H9 (cell line): Measurements from ENCODE around the gene SPINK1. TPM values are rescaled to one million over a fixed set of nuclear protein-coding genes. Genes with fewer than 3 reads are reported as not detected.
A peak's percentile ranks its signal among the peaks of the same experiment; 100 is the strongest.

Experiments used
- DNase-seq: peaks from one replicate; pipeline ENCODE4 v3.0.0-alpha.2; 2017
- H2AFZ ChIP-seq: one replicate; pipeline ENCODE4 v1.6.1; 2013; ENCODE audit warnings: mild to moderate bottlenecking, low read length, control low read depth, moderate library complexity
- H2AK5ac ChIP-seq: 2 replicates; pipeline ENCODE4 v1.6.1; 2013; ENCODE audit warnings: low read length, control low read depth, mixed read lengths; ENCODE audit not compliant: insufficient read length
- H2BK120ac ChIP-seq: one replicate; pipeline ENCODE4 v1.6.1; 2013; ENCODE audit warnings: low read depth, mild to moderate bottlenecking, low read length, control low read depth, inconsistent platforms; ENCODE audit not compliant: poor library complexity, severe bottlenecking
- H2BK12ac ChIP-seq: 2 replicates; pipeline ENCODE4 v1.6.1; 2013; ENCODE audit warnings: low read length, control low read depth, mixed read lengths, low read depth; ENCODE audit not compliant: insufficient read length
- H2BK15ac ChIP-seq: 2 replicates; pipeline ENCODE4 v1.6.1; 2013; ENCODE audit warnings: low read depth, low read length, control low read depth
- H2BK20ac ChIP-seq: one replicate; pipeline ENCODE4 v1.6.1; 2013; ENCODE audit warnings: low read depth, mild to moderate bottlenecking, low read length, control low read depth, inconsistent platforms; ENCODE audit not compliant: poor library complexity, severe bottlenecking
- H2BK5ac ChIP-seq: 2 replicates; pipeline ENCODE4 v1.6.1; 2013; ENCODE audit warnings: low read length, control low read depth, mixed read lengths; ENCODE audit not compliant: insufficient read length
- H3K14ac ChIP-seq: 2 replicates; pipeline ENCODE4 v1.6.1; 2013; ENCODE audit warnings: low read length, control low read depth; ENCODE audit not compliant: insufficient read depth
- H3K18ac ChIP-seq: 2 replicates; pipeline ENCODE4 v1.6.1; 2013; ENCODE audit warnings: low read depth, mild to moderate bottlenecking, mixed read lengths, low read length, control low read depth; ENCODE audit not compliant: insufficient read length
- H3K23ac ChIP-seq: 2 replicates; pipeline ENCODE4 v1.6.1; 2013; ENCODE audit warnings: low read length, control low read depth, mixed read lengths, low read depth; ENCODE audit not compliant: insufficient read length
- H3K23me2 ChIP-seq: 2 replicates; pipeline ENCODE4 v1.6.1; 2013; ENCODE audit warnings: low read depth, mild to moderate bottlenecking, mixed read lengths, low read length, control low read depth; ENCODE audit not compliant: insufficient read length, poor library complexity, severe bottlenecking
- H3K27ac ChIP-seq: 2 replicates; pipeline ENCODE4 v1.5.1; 2013; ENCODE audit warnings: low read length, control low read depth, mixed read lengths, low read depth; ENCODE audit not compliant: insufficient read length
- H3K27me3 ChIP-seq: 2 replicates; pipeline ENCODE4 v1.6.1; 2013; ENCODE audit warnings: low read length, control low read depth, inconsistent platforms; ENCODE audit not compliant: insufficient read depth
- H3K4ac ChIP-seq: 2 replicates; pipeline ENCODE4 v1.6.1; 2013; ENCODE audit warnings: low read depth, mild to moderate bottlenecking, control low read depth, inconsistent platforms, low read length, moderate library complexity
- H3K4me1 ChIP-seq: 2 replicates; pipeline ENCODE4 v1.6.1; 2013; ENCODE audit warnings: low read length, control low read depth, inconsistent platforms; ENCODE audit not compliant: insufficient read depth
- H3K4me2 ChIP-seq: 2 replicates; pipeline ENCODE4 v1.6.1; 2013; ENCODE audit warnings: low read length, control low read depth, mixed read lengths; ENCODE audit not compliant: insufficient read length, insufficient read depth
- H3K56ac ChIP-seq: 2 replicates; pipeline ENCODE4 v1.6.1; 2013; ENCODE audit warnings: low read depth, mild to moderate bottlenecking, mixed read lengths, low read length, control low read depth; ENCODE audit not compliant: insufficient read length
- H3K79me1 ChIP-seq: 2 replicates; pipeline ENCODE4 v1.6.1; 2013; ENCODE audit warnings: low read depth, mild to moderate bottlenecking, moderate library complexity, low read length, control low read depth, inconsistent platforms; ENCODE audit not compliant: insufficient read depth, poor library complexity, severe bottlenecking
- H3K79me2 ChIP-seq: 2 replicates; pipeline ENCODE4 v1.6.1; 2013; ENCODE audit warnings: low read length, control low read depth, inconsistent platforms; ENCODE audit not compliant: insufficient read depth
- H3K9ac ChIP-seq: 2 replicates; pipeline ENCODE4 v1.6.1; 2013; ENCODE audit warnings: low read length, control low read depth, mixed read lengths; ENCODE audit not compliant: insufficient read length; ENCODE audit errors: extremely low read depth
- H3K9me3 ChIP-seq: one replicate; pipeline ENCODE4 v1.6.1; 2013; ENCODE audit warnings: low read depth, low read length, inconsistent platforms; ENCODE audit not compliant: control insufficient read depth
- H3T11ph ChIP-seq: one replicate; pipeline ENCODE4 v1.6.1; 2013; ENCODE audit warnings: mild to moderate bottlenecking, low read length, control low read depth, inconsistent platforms
- H4K20me1 ChIP-seq: one replicate; pipeline ENCODE4 v1.6.1; 2013; ENCODE audit not compliant: control insufficient read depth, insufficient read length, insufficient read depth
- H4K5ac ChIP-seq: 2 replicates; pipeline ENCODE4 v1.6.1; 2013; ENCODE audit warnings: low read depth, mild to moderate bottlenecking, mixed read lengths, low read length, control low read depth; ENCODE audit not compliant: insufficient read length
- H4K8ac ChIP-seq: replicated peaks from 2 replicates; pipeline ENCODE4 v1.6.1; 2013; ENCODE audit warnings: low read length, control low read depth, mixed read lengths, low read depth; ENCODE audit not compliant: insufficient read length
- H4K91ac ChIP-seq: 2 replicates; pipeline ENCODE4 v1.6.1; 2013; ENCODE audit warnings: low read depth, mild to moderate bottlenecking, moderate library complexity, mixed read lengths, low read length, control low read depth; ENCODE audit not compliant: insufficient read length
- H3K27ac Mint-ChIP-seq, 3 experiments: 2 replicates in 2 of 3; 3 replicates in 1 of 3; pipeline ENCODE4 v1.8.0; 2020 to 2021; ENCODE audit warnings: mixed read lengths in 3 of 3, mild to moderate bottlenecking in 1 of 3, moderate library complexity in 1 of 3
- H3K27me3 Mint-ChIP-seq: 2 replicates; pipeline ENCODE4 v1.8.0; 2021; ENCODE audit warnings: low read depth, mild to moderate bottlenecking, moderate library complexity, mixed read lengths
- H3K36me3 Mint-ChIP-seq, 3 experiments: 2 replicates in 2 of 3; 3 replicates in 1 of 3; pipeline ENCODE4 v1.8.0; 2020 to 2021; ENCODE audit warnings: low read depth in 3 of 3, mixed read lengths in 3 of 3; ENCODE audit not compliant: insufficient read depth in 1 of 3
- H3K4me1 Mint-ChIP-seq, 2 experiments: 2 replicates each; pipeline ENCODE4 v1.8.0; 2020; ENCODE audit warnings: mixed read lengths in 2 of 2
- H3K4me3 Mint-ChIP-seq, 2 experiments: 2 replicates in 1 of 2; 3 replicates in 1 of 2; pipeline ENCODE4 v1.8.0; 2020 to 2021; ENCODE audit warnings: mild to moderate bottlenecking in 2 of 2, mixed read lengths in 2 of 2, moderate library complexity in 1 of 2
- H3K9me3 Mint-ChIP-seq, 2 experiments: 2 replicates in 1 of 2; 3 replicates in 1 of 2; pipeline ENCODE4 v1.8.0; 2020; ENCODE audit warnings: mild to moderate bottlenecking in 2 of 2, mixed read lengths in 2 of 2, moderate library complexity in 1 of 2
- WGBS: extraction: QIAGEN DNeasy Blood & Tissue Kit; methylation state at CpG from one replicate; pipeline ENCODE4 v1.1.7; 2013; ENCODE audit warnings: missing lambda C conversion rate, low lambda C conversion rate, mixed read lengths; ENCODE audit not compliant: insufficient read length; ENCODE audit errors: extremely low coverage; 5-methylcytosine and 5-hydroxymethylcytosine counted together
- total RNA-seq: library from RNA; stranded (reverse); gene quantifications from 2 replicates; pipeline ENCODE4 v1.2.1, GENCODE V29; 2021
- TF ChIP-seq, protein P1 (sequence below): fragments of 200-600 bp; sonication (generic); conservative IDR thresholded peaks from 3 replicates; pipeline ENCODE4 v1.8.0; 2021; ENCODE audit warnings: antibody characterized with exemption, mild to moderate bottlenecking

SPINK1 gene
- total RNA-seq, 1 experiment from 2014 or later, result 3.1 TPM

DNA sequence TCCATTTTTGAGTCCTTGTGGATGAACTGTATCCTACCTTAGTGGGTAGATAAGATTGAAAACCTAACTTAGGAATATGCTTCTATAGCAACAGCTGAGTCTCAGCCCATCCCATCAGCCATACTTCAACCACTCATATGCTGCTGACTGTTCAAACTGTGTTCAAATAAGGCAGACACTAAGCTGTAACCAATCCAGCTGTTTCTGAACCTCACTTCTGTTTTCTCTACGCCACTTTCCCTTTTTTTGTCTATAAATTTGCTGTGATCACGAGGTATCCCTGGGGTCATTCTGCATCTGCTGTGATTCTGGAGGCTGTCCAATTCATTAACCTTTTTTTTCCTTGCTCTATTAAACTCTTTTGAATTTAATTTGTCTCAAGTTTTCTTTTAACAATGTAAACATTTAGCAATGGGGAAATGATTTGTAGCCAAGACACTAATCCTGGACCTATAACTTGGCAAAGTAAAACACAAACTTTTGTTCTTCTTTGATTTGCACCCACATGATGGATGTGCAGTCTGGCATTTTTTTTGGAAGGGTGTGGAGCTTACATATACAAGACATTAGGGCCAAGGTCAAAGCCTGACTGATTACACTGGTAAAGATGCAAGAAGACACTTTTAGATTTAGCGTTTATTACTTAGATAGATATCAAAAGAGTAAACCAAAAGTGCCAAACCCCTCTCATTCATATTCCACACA, 32.1 kb upstream of the SPINK1 start:
- Mint-ChIP-seq H3K27ac (peak overlapping the region in 2 of 3 experiments; percentile 14 to 36; a peak in 2 of 7 replicates), H3K9me3 (no peaks in the 10 kb centered on the region; a peak in 1 of 5 replicates)
- no peak overlapping the region for H2AK5ac ChIP-seq

More for the DNA sequence above, 32.1 kb upstream of the SPINK1 start:
- H2BK15ac ChIP-seq, result no peak overlapping the region
- Mint-ChIP-seq H3K27me3 (no peaks in the 10 kb centered on the region), H3K4me1 (peaks cover 39 to 91% of the 10 kb centered on the region in 2 experiments), H3K4me3 (no peak overlapping the region), H3K36me3 (peaks cover 2 to 58% (median 25%) of the 10 kb centered on the region in 3 experiments; a peak in 6 of 7 replicates)
- no peak overlapping the region for H2AFZ ChIP-seq
- H3K14ac ChIP-seq, result no peak overlapping the region
- H2BK5ac ChIP-seq, result no peak overlapping the region
- H3K4me2 ChIP-seq, result no peak overlapping the region
- H3K18ac ChIP-seq, result no peak overlapping the region
- TF ChIP-seq, protein P1, sequence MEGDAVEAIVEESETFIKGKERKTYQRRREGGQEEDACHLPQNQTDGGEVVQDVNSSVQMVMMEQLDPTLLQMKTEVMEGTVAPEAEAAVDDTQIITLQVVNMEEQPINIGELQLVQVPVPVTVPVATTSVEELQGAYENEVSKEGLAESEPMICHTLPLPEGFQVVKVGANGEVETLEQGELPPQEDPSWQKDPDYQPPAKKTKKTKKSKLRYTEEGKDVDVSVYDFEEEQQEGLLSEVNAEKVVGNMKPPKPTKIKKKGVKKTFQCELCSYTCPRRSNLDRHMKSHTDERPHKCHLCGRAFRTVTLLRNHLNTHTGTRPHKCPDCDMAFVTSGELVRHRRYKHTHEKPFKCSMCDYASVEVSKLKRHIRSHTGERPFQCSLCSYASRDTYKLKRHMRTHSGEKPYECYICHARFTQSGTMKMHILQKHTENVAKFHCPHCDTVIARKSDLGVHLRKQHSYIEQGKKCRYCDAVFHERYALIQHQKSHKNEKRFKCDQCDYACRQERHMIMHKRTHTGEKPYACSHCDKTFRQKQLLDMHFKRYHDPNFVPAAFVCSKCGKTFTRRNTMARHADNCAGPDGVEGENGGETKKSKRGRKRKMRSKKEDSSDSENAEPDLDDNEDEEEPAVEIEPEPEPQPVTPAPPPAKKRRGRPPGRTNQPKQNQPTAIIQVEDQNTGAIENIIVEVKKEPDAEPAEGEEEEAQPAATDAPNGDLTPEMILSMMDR, result no peak
- no peaks in the 10 kb centered on the region for H4K20me1 ChIP-seq
- no peaks in the 10 kb centered on the region for H3K79me1 ChIP-seq
- no peak overlapping the region for H3K4ac ChIP-seq
- no peak overlapping the region for H3K56ac ChIP-seq
- WGBS, result no CpG with 5 or more reads among the region's 3 CpGs
- no peak for DNase-seq
- no peak overlapping the region for H2BK120ac ChIP-seq
- no peak overlapping the region for H3K23ac ChIP-seq
- no peaks in the 10 kb centered on the region for H3K9me3 ChIP-seq
- H3K9ac ChIP-seq, result no peak overlapping the region
- peaks cover 14% of the 10 kb centered on the region; the same call in 1 of the 2 replicates for H3K4me1 ChIP-seq
- H4K8ac ChIP-seq, result no peak overlapping the region
- H2BK12ac ChIP-seq, result no peak overlapping the region
- H3K27me3 ChIP-seq, result no peaks in the 10 kb centered on the region
- H3T11ph ChIP-seq, result no peak overlapping the region
- H4K91ac ChIP-seq, result no peak overlapping the region
- H4K5ac ChIP-seq, result no peak overlapping the region
- no peak overlapping the region for H2BK20ac ChIP-seq
- peak overlapping the region; percentile 39 for H3K27ac ChIP-seq
- H3K79me2 ChIP-seq, result no peaks in the 10 kb centered on the region
- no peaks in the 10 kb centered on the region for H3K23me2 ChIP-seq
